GM19395 (cell line): Measurements from ENCODE around the gene CCDC137.

Source experiments
- ATAC-seq: cut with Tn5 transposase; IDR thresholded peaks from one replicate; pipeline ENCODE4 v1.9.1; 2021; ENCODE audit warnings: mild to moderate bottlenecking, moderate library complexity; ENCODE audit not compliant: unreplicated experiment

CCDC137 gene

GRCh38 chr17:81681672-81682071, 15.1 kb downstream of the CCDC137 start:
- no peak for ATAC-seq

DNA sequence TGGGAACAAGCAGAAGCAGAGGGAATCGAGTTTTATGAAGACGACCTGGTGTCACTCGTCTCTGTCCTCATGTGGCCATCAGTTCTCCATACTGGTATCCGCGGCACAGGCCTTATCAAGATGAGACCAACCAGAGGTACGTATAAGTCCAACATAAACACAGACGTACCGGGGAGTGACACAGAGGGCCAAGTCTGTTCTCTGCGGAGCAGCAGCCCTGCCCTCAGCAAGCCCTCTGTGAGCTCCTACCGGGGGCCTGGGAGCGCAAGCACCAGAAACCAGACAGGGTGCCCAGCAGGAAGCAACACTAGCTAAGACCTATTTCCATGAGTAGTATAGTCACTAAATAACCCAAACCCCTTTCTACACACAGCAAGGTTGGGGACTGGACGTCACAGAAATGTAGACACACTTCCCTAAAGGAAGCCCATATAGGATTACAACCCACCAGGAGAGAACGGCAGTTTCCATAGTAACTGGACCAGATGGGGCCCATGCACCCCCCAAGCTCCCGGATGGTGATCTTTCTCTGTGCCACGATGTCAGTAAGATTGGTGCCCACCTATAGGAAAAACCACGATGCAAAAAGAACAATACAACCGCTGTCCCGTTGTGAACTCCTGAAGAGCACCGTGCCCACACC, 16.1 kb downstream of the CCDC137 start:
- no peak for ATAC-seq

- ATAC-seq: peak; percentile 13
Measured at GRCh38 chr17:81683208-81683583, 16.7 kb downstream of the CCDC137 start.

- ATAC-seq: peak; percentile 94
Measured at GRCh38 chr17:81683584-81684441, 17.3 kb downstream of the CCDC137 start, which contains the start of the genes ARL16 and HGS. TSS of gene ARL16 (minus strand) at chr17:81683797. CDS start at chr17:81683753, 44 bp downstream. TSS of gene HGS (plus strand) at chr17:81684011. CDS start at chr17:81684067, 56 bp downstream.

GRCh38 chr17:81684442-81684911, 17.9 kb downstream of the CCDC137 start:
- ATAC-seq: no peak

GRCh38 chr17:81685108-81685507, 18.6 kb downstream of the CCDC137 start:
- ATAC-seq: no peak

DNA sequence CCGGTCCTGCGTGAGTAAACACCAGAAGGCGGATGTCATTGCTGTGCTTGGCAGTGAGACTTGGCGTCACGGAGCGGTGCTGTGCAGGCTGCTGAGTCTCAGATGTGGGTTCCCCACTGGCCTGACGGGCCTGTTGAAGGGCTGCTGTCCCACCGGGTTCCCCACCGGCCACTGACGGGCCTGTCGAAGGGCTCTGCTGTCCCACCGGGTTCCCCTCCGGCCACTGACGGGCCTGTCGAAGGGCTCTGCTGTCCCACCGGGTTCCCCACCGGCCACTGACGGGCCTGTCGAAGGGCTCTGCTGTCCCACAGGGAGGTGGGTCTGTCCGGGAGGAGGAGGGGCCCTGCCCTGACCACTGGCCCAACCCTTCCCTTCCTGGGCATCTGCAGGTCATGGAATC, 20.1 kb downstream of the CCDC137 start:
- ATAC-seq: no peak

DNA sequence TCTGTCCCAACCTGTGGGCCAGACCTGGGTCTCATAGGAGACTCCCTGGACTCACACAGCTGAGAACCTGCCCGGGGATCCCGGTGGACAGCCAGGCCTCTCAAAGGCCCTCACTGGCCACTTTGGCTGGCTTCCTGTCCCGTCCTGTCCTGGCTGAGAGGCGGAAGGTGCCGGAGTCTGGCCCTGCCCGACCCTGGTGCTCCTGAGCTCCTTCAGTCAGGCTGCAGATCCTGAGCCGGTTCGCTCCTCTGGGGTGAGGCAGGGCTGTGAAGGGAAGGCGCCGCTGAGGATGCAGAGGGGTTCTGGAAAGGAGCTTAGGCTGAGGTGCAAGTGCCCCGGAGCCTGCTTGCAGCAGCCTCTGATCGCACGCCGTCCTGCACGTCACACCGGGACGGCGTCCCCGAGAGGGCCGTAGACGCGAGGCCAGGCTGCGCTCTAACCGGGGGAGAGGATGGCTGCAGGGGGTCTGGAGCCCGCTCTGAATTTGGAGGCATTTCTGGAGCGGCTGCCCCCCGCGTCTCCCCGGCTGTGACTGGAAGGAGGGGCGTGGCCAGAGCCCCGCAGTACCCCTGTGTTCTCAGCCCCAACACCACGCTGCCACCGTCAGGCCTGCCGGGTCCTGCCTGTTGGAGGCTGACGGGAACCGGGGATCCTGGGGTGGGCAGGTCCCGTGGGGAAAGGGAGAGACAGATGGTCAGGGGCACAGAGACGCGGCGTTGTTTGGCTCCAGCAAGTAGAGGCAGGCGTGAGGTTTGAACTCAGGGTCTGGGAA, 21.4 kb downstream of the CCDC137 start:
- ATAC-seq: no peak

GRCh38 chr17:81688616-81689015, 22.1 kb downstream of the CCDC137 start:
- no peak for ATAC-seq

DNA sequence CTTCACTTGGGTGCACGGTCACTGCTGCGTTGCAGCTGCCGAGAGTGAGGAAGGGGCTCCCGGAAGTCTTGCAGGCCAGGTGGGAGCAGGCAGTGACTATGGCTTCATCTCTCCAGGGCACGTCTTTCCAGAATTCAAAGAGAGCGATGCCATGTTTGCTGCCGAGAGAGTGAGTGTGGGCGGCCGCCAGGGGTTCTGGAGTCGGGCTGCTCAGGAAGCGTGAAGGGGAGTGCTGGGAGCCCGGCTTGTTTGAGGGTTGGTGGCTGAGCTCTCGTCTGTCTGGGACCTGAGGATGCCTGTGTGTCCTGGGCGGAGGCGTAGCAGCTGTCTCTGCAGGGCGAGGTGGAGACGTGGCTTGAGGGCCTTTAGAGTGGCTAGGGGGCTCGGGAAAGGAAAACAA, 23.5 kb downstream of the CCDC137 start:
- no peak for ATAC-seq

DNA sequence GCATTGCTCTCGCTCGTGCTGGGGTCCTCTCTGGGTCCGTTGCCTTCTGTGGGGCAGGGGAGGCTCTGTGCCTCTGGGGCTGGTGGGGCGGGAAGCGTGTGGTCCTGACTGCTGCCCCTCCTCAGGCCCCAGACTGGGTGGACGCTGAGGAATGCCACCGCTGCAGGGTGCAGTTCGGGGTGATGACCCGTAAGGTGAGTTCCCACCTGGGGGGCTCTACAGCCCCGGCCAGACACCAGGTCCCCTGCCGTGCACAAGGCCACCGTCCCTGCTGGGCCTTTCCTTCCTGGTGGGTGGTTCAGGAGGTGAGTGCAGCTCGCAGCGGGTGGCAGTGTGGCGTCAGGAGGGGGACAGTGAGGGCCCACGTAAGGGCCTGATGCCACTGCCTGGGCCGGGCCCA, 24.0 kb downstream of the CCDC137 start:
- ATAC-seq: no peak

- no peak for ATAC-seq
Measured at GRCh38 chr17:81691196-81691595, 24.7 kb downstream of the CCDC137 start.

DNA sequence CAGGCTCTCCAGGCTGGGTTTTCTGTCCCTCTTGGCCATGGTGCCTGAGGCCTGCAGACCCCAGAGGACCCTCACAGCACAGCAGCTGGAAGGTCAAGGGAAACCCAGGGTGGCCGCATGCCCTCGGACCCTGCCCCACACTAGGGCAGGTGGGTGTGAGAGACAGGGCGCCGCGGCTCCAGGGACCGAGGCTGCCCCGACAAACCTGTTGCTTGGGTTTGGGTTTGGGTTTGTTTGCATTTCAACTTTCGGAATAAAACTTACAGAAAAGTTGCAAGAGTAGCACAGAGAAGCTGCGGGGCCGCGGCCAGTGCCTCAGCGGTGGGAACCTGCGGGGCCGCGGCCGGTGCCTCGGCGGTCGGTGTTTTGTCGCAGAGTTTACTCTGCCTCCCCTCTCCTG, 25.1 kb downstream of the CCDC137 start:
- no peak for ATAC-seq

DNA sequence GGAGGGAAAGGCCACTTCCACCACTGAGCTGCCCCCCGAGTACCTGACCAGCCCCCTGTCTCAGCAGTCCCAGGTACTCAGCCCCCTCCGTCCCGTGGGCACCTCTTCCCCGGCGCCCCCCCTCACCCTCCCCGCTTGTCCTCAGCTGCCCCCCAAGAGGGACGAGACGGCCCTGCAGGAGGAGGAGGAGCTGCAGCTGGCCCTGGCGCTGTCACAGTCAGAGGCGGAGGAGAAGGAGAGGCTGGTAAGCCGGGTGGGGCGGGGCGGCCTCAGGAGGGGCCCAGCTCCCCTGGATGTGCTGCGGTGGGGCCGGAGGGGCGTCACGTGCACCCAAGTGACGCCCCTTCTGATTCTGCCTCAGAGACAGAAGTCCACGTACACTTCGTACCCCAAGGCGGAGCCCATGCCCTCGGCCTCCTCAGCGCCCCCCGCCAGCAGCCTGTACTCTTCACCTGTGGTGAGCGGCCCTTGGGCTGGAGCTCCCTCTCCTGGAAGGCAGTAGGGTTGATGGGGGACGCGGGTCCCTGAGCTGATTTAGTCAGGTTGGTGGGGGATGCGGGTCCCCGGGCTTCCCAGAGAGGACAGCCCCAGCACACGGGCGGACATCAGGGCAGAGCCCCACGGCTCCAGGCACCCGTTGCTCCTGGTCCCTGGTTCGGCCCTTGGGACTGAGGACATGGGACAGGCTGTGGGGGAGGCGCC, 27.1 kb downstream of the CCDC137 start:
- no peak for ATAC-seq

DNA sequence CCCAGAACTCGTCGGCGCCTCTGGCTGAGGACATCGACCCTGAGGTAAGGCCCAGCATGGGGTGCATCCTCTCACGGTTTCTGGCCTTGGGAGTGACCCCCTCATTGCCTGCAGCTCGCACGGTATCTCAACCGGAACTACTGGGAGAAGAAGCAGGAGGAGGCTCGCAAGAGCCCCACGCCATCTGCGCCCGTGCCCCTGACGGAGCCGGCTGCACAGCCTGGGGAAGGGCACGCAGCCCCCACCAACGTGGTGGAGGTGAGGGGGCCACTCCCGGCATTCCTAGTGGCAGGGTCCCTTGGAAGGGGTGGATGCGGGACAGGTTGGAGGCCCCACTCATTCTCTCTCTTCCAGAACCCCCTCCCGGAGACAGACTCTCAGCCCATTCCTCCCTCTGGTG, 28.3 kb downstream of the CCDC137 start:
- ATAC-seq: no peak

- ATAC-seq: no peak
Measured at GRCh38 chr17:81695211-81695610, 28.7 kb downstream of the CCDC137 start.

DNA sequence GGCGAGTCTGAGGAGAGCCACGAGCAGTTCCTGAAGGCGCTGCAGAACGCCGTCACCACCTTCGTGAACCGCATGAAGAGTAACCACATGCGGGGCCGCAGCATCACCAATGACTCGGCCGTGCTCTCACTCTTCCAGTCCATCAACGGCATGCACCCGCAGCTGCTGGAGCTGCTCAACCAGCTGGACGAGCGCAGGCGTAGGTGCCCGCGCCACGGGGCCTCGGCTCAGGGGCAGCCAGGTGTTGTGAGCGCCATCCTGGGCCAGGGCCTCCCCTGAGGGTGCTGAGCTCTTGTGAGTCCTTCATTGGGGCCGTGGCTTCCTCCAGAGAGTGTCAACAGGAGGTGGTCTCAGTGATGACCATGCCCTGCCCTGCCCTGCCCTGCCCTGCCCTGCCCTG, 29.3 kb downstream of the CCDC137 start:
- no peak for ATAC-seq

DNA sequence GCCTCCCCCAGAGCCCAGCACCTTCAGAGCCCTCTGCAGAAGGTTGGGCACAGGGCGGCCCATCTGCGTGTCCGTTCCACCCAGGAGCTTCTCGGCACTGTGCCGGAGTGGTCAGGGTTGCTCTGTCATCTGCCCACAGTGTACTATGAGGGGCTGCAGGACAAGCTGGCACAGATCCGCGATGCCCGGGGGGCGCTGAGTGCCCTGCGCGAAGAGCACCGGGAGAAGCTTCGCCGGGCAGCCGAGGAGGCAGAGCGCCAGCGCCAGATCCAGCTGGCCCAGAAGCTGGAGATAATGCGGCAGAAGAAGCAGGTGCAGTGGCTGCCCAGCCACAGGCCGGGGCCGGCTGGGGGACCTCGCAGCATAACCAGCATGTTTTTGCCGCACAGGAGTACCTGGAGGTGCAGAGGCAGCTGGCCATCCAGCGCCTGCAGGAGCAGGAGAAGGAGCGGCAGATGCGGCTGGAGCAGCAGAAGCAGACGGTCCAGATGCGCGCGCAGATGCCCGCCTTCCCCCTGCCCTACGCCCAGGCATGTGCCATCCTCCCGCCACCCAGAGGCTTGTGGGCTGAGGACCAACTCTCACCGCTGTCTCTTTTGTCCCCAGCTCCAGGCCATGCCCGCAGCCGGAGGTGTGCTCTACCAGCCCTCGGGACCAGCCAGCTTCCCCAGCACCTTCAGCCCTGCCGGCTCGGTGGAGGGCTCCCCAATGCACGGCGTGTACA, 29.8 kb downstream of the CCDC137 start:
- no peak for ATAC-seq

GRCh38 chr17:81697261-81698044, 30.9 kb downstream of the CCDC137 start:
- no peak for ATAC-seq
